ENCODE measurements around the gene IFT22. TPM values are rescaled to one million over a fixed set of nuclear protein-coding genes. Genes with fewer than 3 reads are reported as not detected.
"Not testable (repeated sequence)": the region's sequence is repeated elsewhere in the genome, so short reads cannot be mapped to it uniquely, and the experiment has no call there.

IFT22 gene
- total and polyA plus RNA-seq, 2 of the 4 experiments (the other 2 are of a cell fraction): 29.3 to 34.1 TPM

- H4K91ac ChIP-seq (ENCODE audit: insufficient read depth, low read depth, low read length); H4K5ac ChIP-seq (ENCODE audit: low read depth, low read length); intact Hi-C loops (cut with micrococcal nuclease); H3K18ac ChIP-seq (ENCODE audit: low read depth, low read length); H3K9me1 ChIP-seq (ENCODE audit: insufficient read depth, low read length); H3K4me1 ChIP-seq (ENCODE audit: control insufficient read depth, insufficient read depth, low read length); H3K4me3 ChIP-seq (ENCODE audit: insufficient read depth, low read depth, low read length); H4K20me1 ChIP-seq (ENCODE audit: insufficient read depth, low read length); H4K8ac ChIP-seq (ENCODE audit: low read depth in 2 of 2, low read length in 2 of 2); CTCF ChIA-PET; H3K14ac ChIP-seq (replicated peaks; ENCODE audit: low read depth, low read length); H3K36me3 ChIP-seq (ENCODE audit: control insufficient read depth, insufficient read depth, low read length); H2BK120ac ChIP-seq (ENCODE audit: low read depth, low read length); BruUV-seq (replicated peaks); H2BK20ac ChIP-seq (ENCODE audit: low read depth, low read length); H2AFZ ChIP-seq (replicated peaks; ENCODE audit: low read length, poor library complexity); H2AK5ac ChIP-seq (ENCODE audit: low read depth, low read length); H3K56ac ChIP-seq (ENCODE audit: extremely low read depth, insufficient read depth, low read length); dilution Hi-C loops (cut with HindIII; ENCODE audit: low sequenced_read_pairs, unreplicated experiment); H3K23ac ChIP-seq (ENCODE audit: low read depth, low read length); H2BK15ac ChIP-seq (ENCODE audit: low read depth, low read length); H3K27ac ChIP-seq (ENCODE audit: insufficient read depth, low read length); ATAC-seq (ENCODE audit: low read depth); H3K9ac ChIP-seq (ENCODE audit: low read depth, low read length); H3K79me1 ChIP-seq (ENCODE audit: low read depth in 1 of 2, low read length in 2 of 2); H3K4me2 ChIP-seq (ENCODE audit: low read depth, low read length); H3K4ac ChIP-seq (ENCODE audit: low read depth, low read length); H2AK9ac ChIP-seq (replicated peaks; ENCODE audit: low read depth, low read length, poor library complexity); H2BK5ac ChIP-seq (ENCODE audit: low read depth, low read length, poor library complexity, severe bottlenecking); POLR2A ChIA-PET (ENCODE audit: unreplicated experiment); DNase-seq; H3K9me3 ChIP-seq (ENCODE audit: control insufficient read depth, insufficient read depth, low read length): not testable (repeated sequence)
- peaks cover 25% of the 10 kb centered on the region for H3K27me3 ChIP-seq (ENCODE audit: control insufficient read depth, insufficient read depth, low read length)
- in situ Hi-C loops (cut with MboI; ENCODE audit: low sequenced_read_pairs): loop anchor here (5.0 to 25.0 kb wide), 3 partner anchors 134 to 1294 kb away; partner anchors contain the start of genes ACHE and AZGP1
- WGBS, 2 experiments (ENCODE audit: extremely low coverage in 2 of 2, insufficient read length in 1 of 2): 74% methylated on average over 4 of the region's 8 CpGs; no CpG with 5 or more reads in 1 of the 2 experiments
These were observed 40.7 kb downstream of the IFT22 start for GRCh38 chr7:101280912-101281311.
